Glutamatergic neuron (in vitro differentiated cells): ENCODE results near the gene TRPV4. TPM values are rescaled to one million over a fixed set of nuclear protein-coding genes. Genes with fewer than 3 reads are reported as not detected.

Experiments
- DNase-seq: peaks from one replicate; pipeline ENCODE4 v3.0.0; 2022
- H3K27ac Mint-ChIP-seq: one replicate; pipeline ENCODE4 v1.8.0; 2020; ENCODE audit warnings: mild to moderate bottlenecking, mixed read lengths, inconsistent platforms; ENCODE audit not compliant: unreplicated experiment
- H3K27me3 Mint-ChIP-seq: one replicate; pipeline ENCODE4 v1.8.0; 2020; ENCODE audit warnings: mild to moderate bottlenecking, moderate library complexity, mixed read lengths, inconsistent platforms; ENCODE audit not compliant: unreplicated experiment
- H3K36me3 Mint-ChIP-seq: one replicate; pipeline ENCODE4 v1.8.0; 2020; ENCODE audit warnings: mild to moderate bottlenecking, mixed read lengths, inconsistent platforms; ENCODE audit not compliant: unreplicated experiment
- H3K4me1 Mint-ChIP-seq: one replicate; pipeline ENCODE4 v1.8.0; 2020; ENCODE audit warnings: mild to moderate bottlenecking, low read depth, mixed read lengths, inconsistent platforms; ENCODE audit not compliant: unreplicated experiment
- H3K4me3 Mint-ChIP-seq: one replicate; pipeline ENCODE4 v1.8.0; 2020; ENCODE audit warnings: mild to moderate bottlenecking, mixed read lengths, inconsistent platforms; ENCODE audit not compliant: unreplicated experiment
- H3K9me3 Mint-ChIP-seq: one replicate; pipeline ENCODE4 v1.8.0; 2020; ENCODE audit warnings: mild to moderate bottlenecking, moderate library complexity, mixed read lengths, inconsistent platforms; ENCODE audit not compliant: unreplicated experiment
- CTCF ChIP-seq: fragments of 200-600 bp; sonication (generic); IDR thresholded peaks from one replicate; pipeline ENCODE4 v1.5.0; 2021; ENCODE audit not compliant: partially characterized antibody, unreplicated experiment
- microRNA-seq: library from miRNA; unstranded; fragments of <30 nt; microRNA quantifications from one replicate; pipeline ENCODE4, GENCODE V29; 2020; ENCODE audit not compliant: unreplicated experiment
- total RNA-seq: library from RNA; stranded (reverse); fragmentation: NEBNext Ultra II Directional; extraction: Animal tissue kit (Norgen Biotek cat#: 25700); gene quantifications from one replicate; pipeline ENCODE4 v1.2.1, GENCODE V29; 2021; ENCODE audit not compliant: unreplicated experiment

TRPV4 gene
- total RNA-seq, 1 donor from 2014 or later: 0.17 TPM

GRCh38 chr12:109735825-109736551, 97.2 kb downstream of the TRPV4 start:
- Mint-ChIP-seq H3K36me3 (no peaks in the 10 kb centered on the region), H3K27me3 (peaks cover 5% of the 10 kb centered on the region), H3K4me3 (peak overlapping the region; percentile 46), H3K27ac (no peak overlapping the region), H3K4me1 (peaks cover 47% of the 10 kb centered on the region), H3K9me3 (peaks cover 5% of the 10 kb centered on the region)
- DNase-seq: peak; percentile 9
- TF ChIP-seq CTCF: no peak

- peak overlapping the region; percentile 27 for H3K4me3 Mint-ChIP-seq
- H3K9me3 Mint-ChIP-seq: peaks cover 5% of the 10 kb centered on the region
- peak overlapping the region; percentile 40 for H3K27ac Mint-ChIP-seq
- H3K4me1 Mint-ChIP-seq: peaks cover 44% of the 10 kb centered on the region
- peak; percentile 9 for DNase-seq
- no peaks in the 10 kb centered on the region for H3K36me3 Mint-ChIP-seq
- peaks cover 3% of the 10 kb centered on the region for H3K27me3 Mint-ChIP-seq
- TF ChIP-seq CTCF: no peak
Measured at GRCh38 chr12:109735051-109735521, 98.1 kb downstream of the TRPV4 start.

GRCh38 chr12:109734219-109735000, 98.8 kb downstream of the TRPV4 start:
- TF ChIP-seq CTCF: no peak
- H3K4me1 Mint-ChIP-seq: peaks cover 40% of the 10 kb centered on the region
- H3K36me3 Mint-ChIP-seq: no peaks in the 10 kb centered on the region
- peak; percentile 38 for DNase-seq
- H3K4me3 Mint-ChIP-seq: peak overlapping the region; percentile 52
- H3K9me3 Mint-ChIP-seq: peaks cover 5% of the 10 kb centered on the region
- peak overlapping the region; percentile 40 for H3K27ac Mint-ChIP-seq
- H3K27me3 Mint-ChIP-seq: peaks cover 3% of the 10 kb centered on the region

Small RNA genes within 50 kb of the gene (microRNA-seq; reads per million reads assigned to microRNA genes)
- gene MIR4497: not detected

Other genes with a start within 250 kb of the TRPV4 start
- gene FAM222A, start 119.6 kb downstream of the TRPV4 start, total RNA-seq: 18.1 TPM
- gene GLTP, start 47.1 kb upstream of the TRPV4 start, total RNA-seq: 22.6 TPM
- 31.7 TPM for gene TCHP, start 66.9 kb upstream of the TRPV4 start, total RNA-seq
- 54.9 TPM for gene GIT2, start 163.0 kb upstream of the TRPV4 start, total RNA-seq
- 139 TPM for gene ANKRD13A, start 166.0 kb upstream of the TRPV4 start, total RNA-seq
- 43.3 TPM for gene C12orf76, start 215.1 kb upstream of the TRPV4 start, total RNA-seq